T-helper 1 cell treated with Interleukin-12 subunit alpha and Interleukin-12 subunit beta and Interleukin-4 antibody, amounts not matched to agents 30 ng/mL and 1 ng/mL, for 36 hours (primary cell): ENCODE measurements around the gene ZNF853. TPM values are rescaled to one million over a fixed set of nuclear protein-coding genes. Genes with fewer than 3 reads are reported as not detected.
"Not testable (repeated sequence)": the region's sequence is repeated elsewhere in the genome, so short reads cannot be mapped to it uniquely, and the experiment has no call there.

Experiments used
- intact Hi-C: fragments of 100-400 bp; cut with micrococcal nuclease; formaldehyde crosslinking; loops from one replicate; pipeline ENCODE4 v1.15.1; 2024
- total RNA-seq: library from RNA; stranded (reverse); gene quantifications from 2 replicates; pipeline ENCODE4 v1.2.3, GENCODE V29; 2022

Gene ZNF853
- total RNA-seq: 0.07 and 0.27 TPM in 2 replicates

DNA sequence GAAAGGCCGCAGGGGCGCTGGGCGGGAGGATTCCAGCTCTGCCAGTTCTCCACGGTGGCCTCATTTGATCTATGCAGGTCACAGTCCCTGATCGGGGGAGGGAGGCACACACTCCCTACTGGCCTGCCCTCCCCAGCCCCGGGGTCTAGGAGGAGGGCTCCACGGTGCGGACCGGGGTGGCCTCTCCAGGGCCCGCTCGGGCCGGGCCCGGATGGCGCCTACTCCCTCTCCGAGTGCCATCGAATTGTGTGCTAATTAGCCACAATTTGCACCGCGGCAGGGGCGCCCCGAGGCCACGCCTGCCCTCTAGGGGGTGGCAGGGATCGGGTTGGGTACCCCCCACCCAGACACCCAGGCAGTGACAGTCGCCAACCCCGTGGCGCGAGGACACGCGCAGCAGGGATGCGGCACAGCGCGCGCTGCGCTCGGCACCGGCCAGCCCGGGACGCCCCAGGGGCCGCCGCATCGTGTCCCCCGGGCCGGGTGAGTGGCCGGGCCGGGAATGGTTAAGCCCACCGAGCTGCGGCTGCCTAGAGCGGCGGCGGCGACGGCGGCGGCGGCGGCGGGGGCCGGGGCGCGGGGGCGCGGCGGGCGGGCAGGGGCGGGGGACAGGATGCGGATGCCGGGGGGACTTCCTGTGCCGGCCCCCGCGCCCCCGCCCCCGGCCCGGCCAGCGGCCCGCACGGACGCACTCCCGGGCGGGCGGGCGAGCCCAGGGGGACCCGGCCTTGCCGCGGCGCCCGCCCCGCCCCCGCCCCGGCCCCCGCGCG lies at the start of gene ZNF853:
TSS of gene ZNF853 (plus strand) at position 658 of the 770 bp plus-strand sequence. CDS start 565 bp downstream, outside the sequence.
- intact Hi-C loops: no loop called here

DNA sequence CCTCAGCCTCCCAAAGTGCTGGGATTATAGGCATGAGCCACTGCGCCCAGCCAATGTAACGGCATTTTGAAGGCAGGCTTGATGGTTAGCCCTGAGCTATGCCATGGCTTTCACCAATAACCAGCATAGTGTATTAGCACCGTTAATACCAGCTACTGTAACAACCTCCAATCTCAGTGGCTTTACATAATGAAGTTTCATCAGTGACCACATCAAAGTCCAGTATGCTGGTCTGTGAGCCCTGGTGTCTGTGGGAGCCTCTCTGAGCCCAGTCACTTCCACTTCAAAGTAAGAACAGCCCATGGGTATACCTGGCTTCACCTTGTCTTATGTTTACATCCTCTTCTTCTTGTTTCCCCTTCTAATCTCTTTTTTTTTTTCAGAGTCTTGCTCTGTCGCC lies 49.8 kb upstream of the ZNF853 start:
- intact Hi-C loops: no loop called here

DNA sequence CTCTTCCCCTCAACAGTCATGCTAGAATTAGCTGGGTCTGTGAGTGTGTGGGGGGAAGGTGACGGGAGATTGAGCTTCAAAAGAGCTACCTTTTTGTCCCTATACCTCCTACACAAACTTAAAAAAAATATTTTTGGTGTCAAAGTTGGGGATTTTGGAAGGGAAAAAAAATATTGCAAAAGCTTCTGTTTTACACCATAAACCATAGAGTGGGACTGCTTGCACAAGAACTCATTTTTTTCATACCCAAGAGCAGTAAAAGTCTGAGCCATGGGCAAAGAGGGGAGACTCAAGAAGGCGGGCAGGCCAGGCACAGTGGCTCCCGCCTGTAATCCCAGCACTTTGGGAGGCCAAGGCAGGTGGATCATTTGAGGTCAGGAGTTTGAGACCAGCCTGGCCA lies 47.5 kb upstream of the ZNF853 start:
- intact Hi-C loops: no loop called here

DNA sequence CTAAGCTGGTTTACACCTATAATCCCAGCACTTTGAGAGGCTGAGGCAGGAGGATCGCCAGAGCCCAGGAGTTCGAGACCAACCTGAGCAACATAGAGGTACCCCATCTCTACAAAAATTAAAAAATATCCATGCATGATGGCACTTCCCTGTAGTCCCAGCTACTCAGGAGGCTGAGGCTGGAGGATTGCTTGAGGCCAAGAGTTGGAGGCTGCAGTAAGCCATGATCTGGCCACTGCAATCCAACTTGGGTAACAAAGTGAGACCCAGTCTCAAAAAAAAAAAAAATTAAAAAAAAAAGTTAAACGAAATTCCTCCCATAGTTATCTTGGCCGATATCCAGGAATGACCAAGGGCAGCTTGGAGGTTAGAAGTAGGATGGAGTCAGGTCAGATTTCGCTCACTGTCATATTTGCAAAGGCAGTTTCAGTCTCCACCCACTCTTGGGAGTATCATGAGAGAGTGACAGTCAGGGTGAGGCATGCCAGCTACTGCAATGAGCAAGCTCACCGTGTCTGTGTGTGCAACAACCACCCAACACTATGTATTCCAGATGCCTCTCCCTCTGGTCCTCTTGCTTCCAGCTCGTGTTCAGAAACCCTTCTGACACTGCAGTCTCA lies 44.1 kb upstream of the ZNF853 start:
- intact Hi-C loops: no loop called here

DNA sequence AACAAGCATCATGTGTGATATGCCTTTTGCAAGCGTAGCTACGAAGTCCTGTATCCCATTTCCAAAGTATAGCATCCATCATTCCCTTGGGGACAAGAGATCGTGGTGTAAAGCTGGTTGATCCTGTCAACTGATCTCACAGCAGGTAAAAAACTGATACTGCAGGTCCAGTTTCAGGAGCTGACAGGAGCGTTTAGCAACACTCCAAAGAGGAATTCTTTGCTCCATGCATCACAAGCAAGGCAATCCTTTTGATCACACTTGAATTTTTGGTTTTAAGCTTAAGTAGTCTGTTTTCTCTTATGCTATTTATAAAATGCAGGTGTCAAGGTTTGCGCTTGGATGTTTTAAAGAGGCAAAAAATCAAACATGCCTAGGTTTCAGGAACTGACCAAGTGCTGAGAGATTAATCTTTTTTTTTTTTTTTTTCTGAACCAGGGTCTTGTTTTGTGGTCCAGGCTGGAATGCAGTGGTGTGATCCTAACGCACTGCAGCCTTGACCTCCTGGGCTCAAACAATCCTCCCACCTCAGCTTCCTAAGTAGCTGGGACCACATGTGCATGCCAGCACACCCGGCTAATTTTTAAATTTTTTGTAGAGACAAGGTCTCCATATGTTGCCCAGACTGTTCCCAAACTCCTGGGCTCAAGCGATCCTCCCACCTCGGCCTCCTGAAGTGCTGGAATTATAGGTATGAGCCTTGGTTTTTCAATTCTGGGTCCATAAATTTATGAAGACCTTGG lies 40.0 kb upstream of the ZNF853 start:
- intact Hi-C loops: loop anchor here (2.0 to 5.0 kb wide), 4 partner anchors 127 to 1392 kb away; partner anchors contain the start of genes GLCCI1 and ZNF12

DNA sequence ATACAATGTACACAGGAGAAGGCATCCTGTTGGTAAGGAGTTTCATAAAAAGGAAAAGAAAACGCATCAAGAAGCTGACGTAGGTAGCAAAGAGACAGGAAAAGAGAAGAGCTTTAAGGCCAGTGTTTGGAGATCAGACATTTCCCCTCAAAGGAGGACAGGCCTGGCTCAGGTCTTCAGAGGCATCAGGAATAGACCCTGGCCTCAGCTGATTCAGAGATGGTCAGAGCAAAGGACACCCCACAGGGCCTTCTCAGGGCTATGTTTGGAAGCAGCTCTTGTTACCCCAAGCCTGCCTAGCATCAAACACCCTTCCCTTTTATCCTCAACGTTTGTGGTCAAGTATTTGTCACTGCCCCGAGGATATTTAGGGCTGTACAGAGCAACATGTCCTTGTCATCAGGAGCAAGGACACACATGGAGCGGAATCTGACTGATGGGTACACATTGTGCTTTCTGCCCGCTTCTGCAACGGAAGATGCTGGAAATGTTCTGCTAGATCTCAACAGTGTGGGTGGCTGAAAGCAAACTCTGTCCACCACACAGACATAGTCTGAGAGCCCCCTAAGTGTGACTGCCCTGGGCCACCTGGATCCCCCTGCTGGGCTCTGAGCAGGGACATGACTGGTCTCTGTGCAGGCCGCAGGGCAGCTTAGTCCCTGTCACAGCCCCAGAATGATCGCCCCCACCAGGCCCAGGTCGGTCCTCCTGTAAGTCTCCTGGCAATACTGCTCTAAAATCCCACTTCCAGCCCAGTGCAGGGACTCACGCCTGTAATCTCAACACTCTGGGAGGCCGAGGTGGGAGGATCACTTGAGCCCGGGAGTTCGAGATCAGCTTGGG lies 39.2 kb upstream of the ZNF853 start:
- intact Hi-C loops: loop anchor here (2.0 to 5.0 kb wide), 4 partner anchors 127 to 1391 kb away; partner anchors contain the start of genes GLCCI1 and ZNF12

DNA sequence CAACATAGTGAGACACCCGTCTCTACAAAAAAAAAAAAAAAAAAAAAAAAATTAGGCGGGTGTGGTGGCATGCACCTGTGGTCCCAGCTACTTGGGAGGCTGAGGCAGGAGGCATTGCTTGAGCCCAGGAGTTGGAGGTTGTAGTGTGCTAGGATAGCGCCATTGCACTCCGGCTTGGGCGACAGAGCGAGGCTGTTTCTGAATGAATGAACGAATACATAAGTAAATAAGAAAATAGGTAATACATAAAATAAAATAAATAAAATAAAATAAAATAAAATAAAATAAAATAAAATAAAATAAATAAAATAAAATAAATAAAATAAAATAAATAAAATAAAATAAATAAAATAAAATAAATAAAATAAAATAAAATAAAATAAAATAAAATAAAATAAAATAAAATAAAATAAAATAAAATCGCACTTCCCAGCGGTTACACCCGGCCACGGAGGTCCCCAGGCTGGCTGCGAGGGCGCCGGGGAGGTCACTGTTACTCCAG lies 38.5 kb upstream of the ZNF853 start:
- intact Hi-C loops: loop anchor here (1.0 to 5.0 kb wide), 5 partner anchors 13 to 1390 kb away; partner anchors contain the start of genes GLCCI1, INTS15 and ZNF12

DNA sequence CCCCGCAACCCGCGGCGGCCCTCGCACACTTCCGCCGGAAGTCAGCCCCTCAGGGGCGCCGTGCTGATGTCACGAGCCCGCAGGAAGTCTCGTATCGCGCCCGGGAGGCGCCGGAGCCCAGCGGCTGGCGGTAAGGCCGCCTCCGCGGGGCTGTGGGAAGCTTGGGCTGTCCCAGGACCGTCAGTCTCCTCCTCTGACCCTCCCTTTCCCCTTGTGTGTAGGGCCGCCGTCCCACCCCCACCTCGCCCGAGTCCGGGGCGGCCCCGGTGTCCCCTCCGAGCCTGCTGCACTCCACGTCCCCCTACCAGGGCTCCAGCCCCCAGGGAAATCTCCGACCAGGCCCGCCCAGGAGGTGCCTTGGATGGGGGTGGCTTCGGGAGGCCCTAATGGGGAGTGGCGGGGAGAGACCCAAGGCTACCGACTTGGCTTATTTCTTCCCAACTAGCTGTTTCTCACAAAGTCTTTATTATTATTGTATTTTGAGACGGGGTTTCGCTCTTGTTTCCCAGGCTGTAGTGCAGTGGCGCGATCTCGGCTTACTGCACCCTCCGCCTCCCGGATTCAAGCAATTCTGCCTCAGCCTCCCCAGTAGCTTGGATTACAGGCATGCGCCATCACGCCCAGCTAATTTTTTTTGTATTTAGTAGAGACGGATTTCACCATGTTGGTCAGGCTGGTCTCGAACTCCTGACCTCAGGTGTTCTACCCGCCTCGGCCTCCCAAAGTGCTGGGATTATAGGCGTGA lies 37.9 kb upstream of the ZNF853 start, which contains the start of gene ZDHHC4:
TSS of gene ZDHHC4 (plus strand) at position 86 of the 745 bp plus-strand sequence. CDS start 3,108 bp downstream, outside the sequence.
- intact Hi-C loops: loop anchor here (1.0 to 5.0 kb wide), 5 partner anchors 13 to 1390 kb away; partner anchors contain the start of genes GLCCI1, INTS15 and ZNF12

DNA sequence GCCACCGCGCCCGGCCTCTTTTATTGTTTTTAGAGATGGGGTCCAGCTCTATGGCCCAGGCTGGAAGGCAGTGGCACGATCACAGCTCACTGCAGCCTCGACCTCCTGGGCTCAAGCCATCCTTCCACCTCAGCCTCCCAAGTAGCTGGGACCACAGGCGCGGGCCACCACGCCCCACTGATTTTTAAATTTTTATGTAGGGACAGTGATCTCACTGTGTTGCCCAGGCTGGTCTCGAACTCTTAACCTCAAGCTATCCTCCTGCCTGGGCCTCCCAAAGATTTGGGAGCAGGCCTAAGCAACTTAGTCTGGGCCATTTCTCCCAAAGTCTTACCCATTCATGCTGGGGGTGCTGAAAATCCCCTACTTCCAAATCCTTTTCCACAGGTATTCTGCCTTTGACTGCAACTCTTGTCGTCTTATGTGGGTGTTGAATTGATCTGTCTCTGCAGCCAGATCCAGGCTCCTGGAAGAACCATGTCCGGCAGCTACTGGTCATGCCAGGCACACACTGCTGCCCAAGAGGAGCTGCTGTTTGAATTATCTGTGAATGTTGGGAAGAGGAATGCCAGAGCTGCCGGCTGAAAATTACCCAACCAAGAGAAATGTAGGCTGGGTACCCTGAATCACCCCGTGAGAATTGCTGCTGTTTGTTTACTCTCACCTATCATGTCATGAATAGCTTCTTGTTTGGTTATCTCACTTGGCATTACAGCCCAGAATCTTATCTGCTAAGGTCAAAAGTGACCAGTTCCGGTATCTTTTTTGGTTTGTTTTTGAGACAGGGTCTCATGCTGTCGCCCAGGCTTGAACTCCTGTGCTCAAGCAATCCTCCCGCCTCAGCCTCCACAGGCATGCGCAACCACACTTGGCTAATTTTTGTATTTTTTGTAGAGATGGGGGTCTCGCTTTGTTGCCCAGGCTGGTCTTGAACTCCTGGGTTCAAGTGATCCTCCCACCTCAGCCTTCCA lies 37.0 kb upstream of the ZNF853 start:
- intact Hi-C loops: loop anchor here (5.0 kb wide), 2 partner anchors 149 to 1389 kb away; partner anchors contain the start of gene GLCCI1

DNA sequence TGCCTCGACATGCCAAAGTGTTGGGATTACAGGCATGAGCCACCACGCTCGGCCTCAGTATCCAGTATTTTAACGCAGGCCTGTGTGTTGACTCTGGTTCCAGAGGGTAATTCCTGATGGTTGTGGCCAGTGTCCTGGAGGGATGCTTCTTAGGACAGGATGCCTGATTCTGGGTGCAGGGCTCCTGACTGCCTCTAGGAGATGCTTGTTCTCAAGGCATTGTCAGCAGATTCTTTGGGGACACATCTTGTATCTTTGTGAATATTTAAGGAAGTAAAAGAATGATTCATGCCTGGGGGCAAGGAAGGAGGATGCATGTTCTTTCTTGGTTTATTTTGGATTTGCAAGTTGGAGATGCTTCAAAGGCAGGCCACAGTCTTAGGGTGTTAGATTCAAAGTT lies 36.0 kb upstream of the ZNF853 start:
- intact Hi-C loops: loop anchor here (5.0 kb wide), 2 partner anchors 148 to 1388 kb away; partner anchors contain the start of gene GLCCI1

DNA sequence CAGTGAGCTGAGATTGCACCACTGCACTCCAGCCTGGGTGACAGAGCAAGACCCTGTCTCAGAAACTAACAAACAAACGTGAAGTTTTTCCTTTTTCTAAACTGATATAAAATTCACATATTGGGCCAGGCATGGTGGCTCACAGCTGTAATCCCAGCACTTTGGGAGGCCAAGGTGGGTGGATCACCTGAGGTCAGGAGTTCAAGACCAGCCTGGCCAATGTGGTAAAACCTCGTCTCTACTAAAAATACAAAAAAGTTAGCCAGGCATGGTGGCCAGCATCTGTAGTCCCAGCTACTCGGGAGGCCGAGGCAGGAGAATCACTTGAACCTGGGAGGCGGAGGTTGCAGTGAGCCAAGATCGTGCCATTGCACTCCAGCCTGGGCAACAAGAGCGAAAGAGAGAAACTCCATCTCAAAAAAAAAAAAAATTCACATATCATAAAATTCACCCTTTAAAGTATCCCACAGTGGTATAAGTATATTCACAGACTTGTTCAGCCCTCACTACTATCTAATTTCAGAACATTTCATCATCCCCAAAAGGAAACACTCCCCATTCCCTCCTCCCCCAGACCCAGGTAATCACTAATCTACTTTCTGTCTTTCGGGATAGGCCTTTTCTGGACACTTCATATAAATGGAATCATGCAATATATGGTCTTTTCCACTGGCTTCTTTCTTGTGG lies 29.5 kb upstream of the ZNF853 start:
- intact Hi-C loops: not testable (repeated sequence)

DNA sequence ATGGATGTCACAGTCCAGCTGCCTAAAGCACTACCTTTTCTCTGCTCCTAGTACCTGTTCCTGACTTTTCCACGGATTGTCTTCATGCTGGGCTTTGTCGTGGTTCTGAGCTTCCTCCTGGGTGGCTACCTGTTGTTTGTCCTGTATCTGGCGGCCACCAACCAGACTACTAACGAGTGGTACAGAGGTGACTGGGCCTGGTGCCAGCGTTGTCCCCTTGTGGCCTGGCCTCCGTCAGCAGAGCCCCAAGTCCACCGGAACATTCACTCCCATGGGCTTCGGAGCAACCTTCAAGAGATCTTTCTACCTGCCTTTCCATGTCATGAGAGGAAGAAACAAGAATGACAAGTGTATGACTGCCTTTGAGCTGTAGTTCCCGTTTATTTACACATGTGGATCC lies 26.8 kb upstream of the ZNF853 start:
- intact Hi-C loops: no loop called here

DNA sequence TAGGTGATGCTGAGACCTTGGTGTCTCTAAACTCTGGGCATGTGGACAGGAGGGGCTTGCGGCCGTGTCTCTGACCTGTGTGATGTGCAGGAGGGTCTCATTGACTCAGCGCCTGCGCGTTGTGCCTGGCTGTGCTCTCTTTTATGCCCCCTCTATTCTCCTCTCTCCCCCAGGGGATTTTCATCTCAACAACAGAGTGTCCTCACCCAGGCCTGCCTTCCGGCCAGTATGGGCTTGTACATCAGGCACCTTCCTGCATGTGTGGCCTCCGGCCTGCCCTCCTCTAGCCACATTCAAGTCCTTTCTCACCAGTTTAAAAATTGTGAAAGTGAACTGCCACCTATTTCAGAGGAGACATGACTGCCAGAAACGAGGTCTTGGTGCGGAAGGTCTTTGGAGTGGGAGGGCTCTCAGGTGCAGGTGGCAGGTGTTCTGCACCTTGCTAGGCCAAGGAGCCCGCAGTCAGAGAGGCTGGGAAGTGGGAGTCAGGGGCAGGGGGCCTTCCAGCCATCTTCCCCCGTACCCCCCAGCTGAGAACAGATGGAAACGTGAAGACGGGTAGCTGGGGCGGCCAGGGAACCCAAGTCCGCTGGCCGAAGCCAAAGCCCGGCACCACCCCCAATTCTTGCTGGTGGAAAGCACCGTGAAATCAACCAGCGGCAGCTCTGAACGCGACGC lies 26.1 kb upstream of the ZNF853 start:
- intact Hi-C loops: no loop called here

DNA sequence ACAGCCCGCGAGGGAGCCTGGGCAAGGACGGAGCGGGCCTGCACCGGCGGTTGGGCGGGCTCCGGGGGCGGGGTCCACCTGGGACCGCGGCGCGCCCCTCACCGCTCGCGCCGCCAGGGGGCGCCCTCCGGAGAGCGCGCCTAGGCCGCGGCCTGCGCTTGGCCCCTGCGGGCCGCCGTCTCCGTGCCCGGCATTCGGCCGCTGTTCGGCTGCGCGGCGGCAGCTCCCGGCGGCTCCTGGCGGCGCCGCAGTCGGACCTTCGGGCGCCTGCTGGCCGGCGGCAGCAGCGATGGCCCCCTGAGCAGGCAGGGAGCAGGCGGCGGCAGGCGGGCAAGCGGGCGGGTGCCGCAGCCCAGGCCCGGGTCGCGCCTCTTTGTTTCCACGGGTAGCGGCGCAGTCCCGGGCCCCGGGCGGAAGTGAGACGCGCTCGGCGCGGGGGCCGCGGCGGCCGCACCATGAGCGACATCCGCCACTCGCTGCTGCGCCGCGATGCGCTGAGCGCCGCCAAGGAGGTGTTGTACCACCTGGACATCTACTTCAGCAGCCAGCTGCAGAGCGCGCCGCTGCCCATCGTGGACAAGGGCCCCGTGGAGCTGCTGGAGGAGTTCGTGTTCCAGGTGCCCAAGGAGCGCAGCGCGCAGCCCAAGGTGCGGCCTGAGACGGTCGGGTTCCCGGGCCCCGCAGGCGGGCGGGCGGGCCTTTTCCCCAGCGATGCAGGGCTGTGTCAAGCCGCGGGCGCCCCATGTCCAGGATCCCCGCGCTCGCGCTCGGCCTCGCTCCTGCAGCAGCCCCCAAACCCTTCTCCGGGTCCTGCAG lies 25.4 kb upstream of the ZNF853 start, which contains the start of gene INTS15:
TSS of gene INTS15 (plus strand) at position 193 of the 816 bp plus-strand sequence. CDS start at position 456, 263 bp downstream.
- intact Hi-C loops: loop anchor here (1.0 kb wide), 6 partner anchors 13 to 1050 kb away; partner anchors contain the start of genes UMAD1 and ZDHHC4

DNA sequence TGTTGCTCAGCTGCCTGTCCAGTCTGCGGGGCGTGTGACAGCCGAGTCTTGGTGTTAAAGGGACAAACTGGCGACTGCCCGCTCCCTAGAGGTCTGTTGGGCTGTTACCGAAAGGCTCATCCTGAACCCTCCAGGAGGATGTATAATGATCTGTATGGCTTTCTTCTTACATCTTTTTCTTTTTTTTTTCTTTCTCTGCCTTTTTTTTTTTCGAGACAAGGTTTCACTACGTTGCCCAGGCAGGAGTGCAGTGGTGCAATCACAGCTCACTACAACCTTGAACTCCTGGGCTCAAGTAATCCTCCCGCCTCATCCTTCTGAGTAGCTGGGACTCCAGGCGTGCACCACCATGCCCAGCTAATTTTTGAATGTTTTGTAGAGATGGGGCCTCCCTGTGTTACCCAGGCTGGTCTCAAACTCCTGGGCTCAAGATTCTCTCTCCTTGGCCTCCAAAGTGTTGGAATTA lies 24.7 kb upstream of the ZNF853 start:
- intact Hi-C loops: loop anchor here (1.0 kb wide), 6 partner anchors 13 to 1050 kb away; partner anchors contain the start of genes UMAD1 and ZDHHC4

DNA sequence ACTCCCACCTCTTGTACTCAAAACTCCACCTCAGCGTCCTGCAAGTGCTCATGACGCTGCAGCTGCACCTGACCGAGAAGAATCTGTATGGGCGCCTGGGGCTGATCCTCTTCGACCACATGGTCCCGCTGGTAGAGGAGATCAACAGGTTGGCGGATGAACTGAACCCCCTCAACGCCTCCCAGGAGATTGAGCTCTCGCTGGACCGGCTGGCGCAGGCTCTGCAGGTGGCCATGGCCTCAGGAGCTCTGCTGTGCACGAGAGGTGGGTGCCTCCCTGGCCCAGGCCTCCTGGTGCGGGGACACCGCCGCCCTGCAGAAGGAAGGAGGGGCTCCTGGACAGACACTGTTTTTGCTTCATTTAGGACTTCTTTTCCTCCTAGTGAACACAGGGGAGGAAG lies 15.3 kb upstream of the ZNF853 start:
- intact Hi-C loops: no loop called here
